ENCODE data around the gene FNIP2. TPM values are rescaled to one million over a fixed set of nuclear protein-coding genes. Genes with fewer than 3 reads are reported as not detected.
"Not testable (repeated sequence)": the region's sequence is repeated elsewhere in the genome, so short reads cannot be mapped to it uniquely, and the experiment has no call there.

Gene FNIP2
- total and polyA plus RNA-seq, 2 donors (not counting 1 experiment from before 2014, with no cell fraction given): 16.9 to 36.8 TPM

DNA sequence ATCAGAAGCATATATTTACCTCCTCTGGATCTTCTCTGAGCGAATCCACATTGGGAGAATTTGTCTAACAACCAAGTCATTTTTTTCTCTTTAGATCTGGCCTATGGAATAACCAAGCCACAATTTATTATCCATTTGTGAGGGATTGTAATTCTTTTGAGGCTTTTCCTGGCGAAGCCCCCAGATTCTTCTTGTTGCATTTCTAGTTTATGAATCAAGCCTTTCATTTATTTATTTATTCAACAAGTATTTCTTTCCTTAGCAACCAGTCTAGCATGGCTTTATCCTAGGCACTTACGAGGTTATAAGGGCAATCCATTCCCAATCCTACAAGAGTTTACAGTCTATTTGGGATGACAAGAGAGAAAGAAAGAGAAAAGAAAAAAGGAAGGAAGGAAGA is 18.4 kb upstream of the FNIP2 start:
- H3K4me1 ChIP-seq (ENCODE audit: control insufficient read depth, extremely low read depth, insufficient read depth, low read length): peaks cover 4% of the 10 kb centered on the region
- no peaks in the 10 kb centered on the region for H3K79me2 ChIP-seq (ENCODE audit: control insufficient read depth, insufficient read depth, low read length)
- H3K4me3 ChIP-seq (replicated peaks in 1 of 4; ENCODE audit: control extremely low read depth in 1 of 4, insufficient read depth in 1 of 4, low read depth in 3 of 4, low read length in 4 of 4): no peak overlapping the region
- peak; percentile 91 to 95 for DNase-seq (ENCODE audit: low read depth in 2 of 2)
- H3K9me3 ChIP-seq (ENCODE audit: control insufficient read depth, insufficient read depth, low read depth, low read length): no peaks in the 10 kb centered on the region
- peak overlapping the region; percentile 0 for H3K4me2 ChIP-seq (ENCODE audit: extremely low read depth, insufficient read depth, low read length)
- H3K27ac ChIP-seq (ENCODE audit: insufficient read depth, low read length): peak overlapping the region; percentile 50
- TF ChIP-seq, protein P1, sequence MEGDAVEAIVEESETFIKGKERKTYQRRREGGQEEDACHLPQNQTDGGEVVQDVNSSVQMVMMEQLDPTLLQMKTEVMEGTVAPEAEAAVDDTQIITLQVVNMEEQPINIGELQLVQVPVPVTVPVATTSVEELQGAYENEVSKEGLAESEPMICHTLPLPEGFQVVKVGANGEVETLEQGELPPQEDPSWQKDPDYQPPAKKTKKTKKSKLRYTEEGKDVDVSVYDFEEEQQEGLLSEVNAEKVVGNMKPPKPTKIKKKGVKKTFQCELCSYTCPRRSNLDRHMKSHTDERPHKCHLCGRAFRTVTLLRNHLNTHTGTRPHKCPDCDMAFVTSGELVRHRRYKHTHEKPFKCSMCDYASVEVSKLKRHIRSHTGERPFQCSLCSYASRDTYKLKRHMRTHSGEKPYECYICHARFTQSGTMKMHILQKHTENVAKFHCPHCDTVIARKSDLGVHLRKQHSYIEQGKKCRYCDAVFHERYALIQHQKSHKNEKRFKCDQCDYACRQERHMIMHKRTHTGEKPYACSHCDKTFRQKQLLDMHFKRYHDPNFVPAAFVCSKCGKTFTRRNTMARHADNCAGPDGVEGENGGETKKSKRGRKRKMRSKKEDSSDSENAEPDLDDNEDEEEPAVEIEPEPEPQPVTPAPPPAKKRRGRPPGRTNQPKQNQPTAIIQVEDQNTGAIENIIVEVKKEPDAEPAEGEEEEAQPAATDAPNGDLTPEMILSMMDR (conservative IDR thresholded peaks at IDR 0.05 in 1 of 2, IDR thresholded peaks at IDR 0.05 in 1 of 2; ENCODE audit: low read depth in 1 of 2, low read length in 2 of 2): no peak
- no peak for TF ChIP-seq EZH2 (IDR thresholded peaks at IDR 0.05; ENCODE audit: low read length, missing control alignments)
- no peak overlapping the region for H3K9ac ChIP-seq (ENCODE audit: insufficient read depth, low read length)
- no peaks in the 10 kb centered on the region for H3K36me3 ChIP-seq (ENCODE audit: control insufficient read depth, insufficient read depth, low read length)
- H4K20me1 ChIP-seq (ENCODE audit: control insufficient read depth, extremely low read depth, insufficient read depth, low read length): no peaks in the 10 kb centered on the region
- no peak overlapping the region for H2AFZ ChIP-seq (ENCODE audit: low read length)
- H3K27me3 ChIP-seq (ENCODE audit: control insufficient read depth, insufficient read depth, low read length): no peaks in the 10 kb centered on the region

DNA sequence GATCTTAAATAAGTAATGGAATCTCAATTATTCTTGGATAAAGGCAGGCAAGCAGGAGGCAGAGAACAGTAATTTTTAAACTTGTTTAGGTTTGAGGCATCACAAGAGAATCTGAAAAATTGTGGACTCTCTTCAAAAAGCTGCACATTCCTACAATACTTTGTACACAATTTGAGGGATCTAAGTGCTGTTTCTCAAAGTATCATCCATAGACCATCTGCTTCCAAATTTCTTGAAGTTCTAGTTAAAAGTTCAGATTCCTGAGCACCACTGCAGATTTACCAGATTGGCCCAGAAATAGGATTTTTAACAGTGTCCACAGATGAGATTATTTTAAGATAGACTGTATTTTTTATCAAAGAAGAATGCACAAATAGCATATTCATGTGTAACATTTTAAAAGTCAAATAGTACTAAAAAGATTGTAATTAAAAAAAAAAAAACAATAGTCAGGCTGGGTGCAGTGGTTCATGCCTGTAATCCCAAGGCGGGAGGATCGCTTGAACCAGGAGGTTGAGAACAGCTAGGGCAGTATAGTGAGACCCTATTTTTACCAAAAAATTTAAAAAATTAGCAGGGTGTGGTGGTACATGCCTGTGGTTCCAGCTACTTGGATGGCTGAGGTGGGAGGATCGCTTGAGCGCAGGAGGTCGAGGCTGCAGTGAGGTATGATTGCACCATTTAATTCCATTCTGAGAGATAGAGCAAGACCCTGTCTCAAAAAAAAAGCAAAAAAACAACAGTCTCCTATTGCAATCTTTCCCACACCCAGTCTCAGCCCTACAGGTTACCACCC is 14.2 kb upstream of the FNIP2 start:
- Histone ChIP-seq H3K4me3 (replicated peaks in 1 of 4; ENCODE audit: control extremely low read depth in 1 of 4, insufficient read depth in 1 of 4, low read depth in 3 of 4, low read length in 4 of 4) (no peak overlapping the region), H3K9ac (ENCODE audit: insufficient read depth, low read length) (no peak overlapping the region), H3K27ac (ENCODE audit: insufficient read depth, low read length) (no peak overlapping the region), H4K20me1 (ENCODE audit: control insufficient read depth, extremely low read depth, insufficient read depth, low read length) (no peaks in the 10 kb centered on the region), H3K27me3 (ENCODE audit: control insufficient read depth, insufficient read depth, low read length) (no peaks in the 10 kb centered on the region), H3K79me2 (ENCODE audit: control insufficient read depth, insufficient read depth, low read length) (no peaks in the 10 kb centered on the region), H3K36me3 (ENCODE audit: control insufficient read depth, insufficient read depth, low read length) (no peaks in the 10 kb centered on the region), H2AFZ (ENCODE audit: low read length) (no peak overlapping the region), H3K9me3 (ENCODE audit: control insufficient read depth, insufficient read depth, low read depth, low read length) (no peaks in the 10 kb centered on the region), H3K4me1 (ENCODE audit: control insufficient read depth, extremely low read depth, insufficient read depth, low read length) (peaks cover 4% of the 10 kb centered on the region), H3K4me2 (ENCODE audit: extremely low read depth, insufficient read depth, low read length) (no peak overlapping the region)
- TF ChIP-seq EZH2 (IDR thresholded peaks at IDR 0.05; ENCODE audit: low read length, missing control alignments): no peak
- TF ChIP-seq, protein P1 (conservative IDR thresholded peaks at IDR 0.05 in 1 of 2, IDR thresholded peaks at IDR 0.05 in 1 of 2; ENCODE audit: low read depth in 1 of 2, low read length in 2 of 2): no peak
- DNase-seq (ENCODE audit: low read depth in 2 of 2): peak in 1 of 2 donors; percentile 83

DNA sequence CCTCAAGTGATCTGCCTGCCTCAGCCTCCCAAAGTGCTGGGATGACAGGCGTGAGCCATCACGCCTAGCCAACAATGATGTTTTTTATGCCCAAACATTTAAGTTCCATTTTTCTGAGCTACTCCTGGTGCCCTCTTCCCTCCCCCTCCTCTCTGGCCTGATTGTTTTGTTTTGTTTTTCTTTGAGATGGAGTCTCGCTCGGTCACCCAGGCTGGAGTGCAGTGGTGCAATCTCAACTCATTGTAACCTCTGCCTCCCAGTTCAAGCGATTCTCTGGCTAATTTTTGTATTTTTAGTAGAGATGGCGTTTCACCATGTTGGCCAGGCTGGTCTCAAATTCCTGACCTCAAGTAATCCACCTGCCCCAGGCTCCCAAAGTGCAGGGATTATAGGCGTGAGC is 13.0 kb upstream of the FNIP2 start:
- H3K27ac ChIP-seq (ENCODE audit: insufficient read depth, low read length); H3K9me3 ChIP-seq (ENCODE audit: control insufficient read depth, insufficient read depth, low read depth, low read length); H3K4me1 ChIP-seq (ENCODE audit: control insufficient read depth, extremely low read depth, insufficient read depth, low read length); H3K27me3 ChIP-seq (ENCODE audit: control insufficient read depth, insufficient read depth, low read length); H3K9ac ChIP-seq (ENCODE audit: insufficient read depth, low read length); H2AFZ ChIP-seq (ENCODE audit: low read length); H3K4me2 ChIP-seq (ENCODE audit: extremely low read depth, insufficient read depth, low read length); H3K36me3 ChIP-seq (ENCODE audit: control insufficient read depth, insufficient read depth, low read length); DNase-seq (ENCODE audit: low read depth in 2 of 2); H3K4me3 ChIP-seq (replicated peaks in 1 of 4; ENCODE audit: control extremely low read depth in 1 of 4, insufficient read depth in 1 of 4, low read depth in 3 of 4, low read length in 4 of 4); H3K79me2 ChIP-seq (ENCODE audit: control insufficient read depth, insufficient read depth, low read length); H4K20me1 ChIP-seq (ENCODE audit: control insufficient read depth, extremely low read depth, insufficient read depth, low read length): not testable (repeated sequence)
